Epithelial cell of proximal tubule (primary cell): ENCODE measurements around the gene DGKE. TPM values are rescaled to one million over a fixed set of nuclear protein-coding genes. Genes with fewer than 3 reads are reported as not detected.

ENCODE experiments used
- DNase-seq: peaks from one replicate; pipeline ENCODE4 v3.0.0-alpha.2; 2011; ENCODE audit warnings: low read depth
- H3K4me3 ChIP-seq: 2 replicates; pipeline ENCODE4 v1.5.1; 2011; ENCODE audit warnings: low read depth, mild to moderate bottlenecking, low read length
- CTCF ChIP-seq: conservative IDR thresholded peaks from 2 replicates; pipeline ENCODE4 v1.5.1; 2012; ENCODE audit warnings: low read depth, mild to moderate bottlenecking, low read length
- total RNA-seq: library from RNA; depleted of rRNA; stranded (reverse); fragments of >200 nt; gene quantifications from 2 replicates; pipeline ENCODE4 v1.2.3, GENCODE V29; 2015

DGKE gene
- total RNA-seq, 1 donor from 2014 or later: 3.3 TPM

- no peak for DNase-seq
- TF ChIP-seq CTCF: no peak
These were observed 57.1 kb downstream of the DGKE start for GRCh38 chr17:56890906-56891674.

GRCh38 chr17:56891751-56892150 is 57.8 kb downstream of the DGKE start:
- no peak for DNase-seq
- peak; percentile 44 for TF ChIP-seq CTCF
- H3K4me3 ChIP-seq: no peak overlapping the region

More at GRCh38 chr17:56890906-56891674, 57.1 kb downstream of the DGKE start:
- no peak overlapping the region for H3K4me3 ChIP-seq

GRCh38 chr17:56892333-56892732 is 58.4 kb downstream of the DGKE start:
- no peak for DNase-seq
- no peak overlapping the region for H3K4me3 ChIP-seq
- no peak for TF ChIP-seq CTCF

- no peak for DNase-seq
- no peak for TF ChIP-seq CTCF
- no peak overlapping the region for H3K4me3 ChIP-seq
These were observed 59.6 kb downstream of the DGKE start for GRCh38 chr17:56893503-56893902.

- no peak for DNase-seq
- no peak overlapping the region for H3K4me3 ChIP-seq
- TF ChIP-seq CTCF: no peak
These were observed 61.0 kb downstream of the DGKE start for GRCh38 chr17:56894859-56895455.

GRCh38 chr17:56896217-56896967 is 62.4 kb downstream of the DGKE start:
- no peak for TF ChIP-seq CTCF
- H3K4me3 ChIP-seq: no peak overlapping the region
- DNase-seq: no peak
